ENCODE measurements around the gene SPAG9. TPM values are rescaled to one million over a fixed set of nuclear protein-coding genes. Genes with fewer than 3 reads are reported as not detected.

The SPAG9 gene
- total RNA-seq, 1 experiment from 2014 or later, result 54.3 TPM

DNA sequence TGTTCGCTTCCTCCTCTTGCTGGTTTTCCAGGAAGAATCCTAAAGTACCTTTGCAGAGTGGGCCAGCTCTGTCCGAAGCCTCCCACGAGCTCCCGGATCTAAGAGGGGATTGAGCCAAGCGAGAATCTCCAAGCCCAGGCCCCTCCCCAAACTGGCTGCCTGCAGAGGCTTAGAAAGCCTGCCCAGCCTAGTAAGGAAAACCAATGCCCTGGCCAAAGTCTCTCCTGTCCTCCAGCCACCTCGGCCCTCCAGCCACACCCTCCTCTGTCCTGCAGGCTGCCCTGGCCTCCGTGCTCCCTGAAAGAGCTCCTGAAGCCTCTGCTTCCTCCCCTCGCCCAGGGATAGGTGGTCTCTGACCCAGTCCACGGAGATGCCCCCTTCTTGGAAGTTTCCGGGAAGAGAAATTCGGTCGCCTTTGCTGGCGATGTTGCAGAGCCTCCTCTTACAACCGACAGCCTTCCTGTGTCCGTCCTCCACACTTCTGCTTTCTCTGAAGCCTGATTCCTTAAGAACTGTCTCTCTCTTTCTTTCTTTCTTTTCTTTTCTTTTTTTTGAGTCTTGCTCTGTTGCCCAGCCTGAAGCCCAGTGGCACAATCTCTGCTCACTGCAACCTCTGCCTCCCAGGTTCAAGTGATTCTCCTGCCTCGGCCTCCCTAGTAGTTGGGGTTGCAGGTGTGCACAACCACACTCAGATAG, 199.6 kb downstream of the SPAG9 start:
- Histone ChIP-seq H4K20me1 (ENCODE audit: control insufficient read depth, insufficient read depth, insufficient read length) (no peaks in the 10 kb centered on the region), H2AK5ac (ENCODE audit: insufficient read length, low read length) (no peak overlapping the region), H4K5ac (ENCODE audit: insufficient read length, low read depth, low read length) (no peak overlapping the region), H2BK20ac (ENCODE audit: low read depth, low read length, poor library complexity, severe bottlenecking) (no peak overlapping the region), H4K91ac (ENCODE audit: insufficient read length, low read depth, low read length) (no peak overlapping the region), H3K27me3 (ENCODE audit: insufficient read depth, low read length) (no peaks in the 10 kb centered on the region), H3K9ac (ENCODE audit: extremely low read depth, insufficient read length, low read length) (no peak overlapping the region), H2BK15ac (ENCODE audit: low read depth, low read length) (no peak overlapping the region), H2BK5ac (ENCODE audit: insufficient read length, low read length) (no peak overlapping the region), H3K4me2 (ENCODE audit: insufficient read depth, insufficient read length, low read length) (no peak overlapping the region), H3K4me1 (ENCODE audit: insufficient read depth, low read length) (peaks cover 16% of the 10 kb centered on the region; the same call in 1 of the 2 replicates), H2BK120ac (ENCODE audit: low read depth, low read length, poor library complexity, severe bottlenecking) (no peak overlapping the region), H4K8ac (replicated peaks; ENCODE audit: insufficient read length, low read depth, low read length) (no peak overlapping the region), H3K23me2 (ENCODE audit: insufficient read length, low read depth, low read length, poor library complexity, severe bottlenecking) (no peaks in the 10 kb centered on the region), H3K18ac (ENCODE audit: insufficient read length, low read depth, low read length) (no peak overlapping the region), H3K14ac (ENCODE audit: insufficient read depth, low read length) (no peak overlapping the region), H3T11ph (ENCODE audit: low read length) (no peak overlapping the region), H3K27ac (ENCODE audit: insufficient read length, low read depth, low read length) (no peak overlapping the region), H3K9me3 (ENCODE audit: control insufficient read depth, low read depth, low read length) (no peaks in the 10 kb centered on the region), H3K56ac (ENCODE audit: insufficient read length, low read depth, low read length) (no peak overlapping the region), H2BK12ac (ENCODE audit: insufficient read length, low read depth, low read length) (no peak overlapping the region), H3K79me2 (ENCODE audit: insufficient read depth, low read length) (no peaks in the 10 kb centered on the region), H3K4ac (ENCODE audit: low read depth, low read length) (no peak overlapping the region), H3K79me1 (ENCODE audit: insufficient read depth, low read depth, low read length, poor library complexity, severe bottlenecking) (no peaks in the 10 kb centered on the region), H2AFZ (ENCODE audit: low read length) (no peak overlapping the region), H3K23ac (ENCODE audit: insufficient read length, low read depth, low read length) (no peak overlapping the region)
- Mint-ChIP-seq H3K4me3 (peak overlapping the region in 1 of 2 experiments; percentile 55; a peak in 1 of 5 replicates), H3K4me1 (peaks cover 61 to 74% of the 10 kb centered on the region in 2 experiments), H3K9me3 (peaks cover 0 to under 1% of the 10 kb centered on the region in 2 experiments; a peak in 1 of 5 replicates), H3K27me3 (ENCODE audit: low read depth) (no peaks in the 10 kb centered on the region; the same call in 1 of the 2 replicates), H3K36me3 (ENCODE audit: insufficient read depth in 1 of 3, low read depth in 3 of 3) (no peaks in the 10 kb centered on the region; a peak in 1 of 7 replicates), H3K27ac (0 out of 7 replicates have a peak overlapping the region, but pooled peaks of 1 of the 3 experiments have one; percentile 6)
- no CpG with 5 or more reads among the region's 16 CpGs for WGBS (ENCODE audit: extremely low coverage, insufficient read length, low lambda C conversion rate)
- DNase-seq, result peak; percentile 57
- TF ChIP-seq, protein P1, sequence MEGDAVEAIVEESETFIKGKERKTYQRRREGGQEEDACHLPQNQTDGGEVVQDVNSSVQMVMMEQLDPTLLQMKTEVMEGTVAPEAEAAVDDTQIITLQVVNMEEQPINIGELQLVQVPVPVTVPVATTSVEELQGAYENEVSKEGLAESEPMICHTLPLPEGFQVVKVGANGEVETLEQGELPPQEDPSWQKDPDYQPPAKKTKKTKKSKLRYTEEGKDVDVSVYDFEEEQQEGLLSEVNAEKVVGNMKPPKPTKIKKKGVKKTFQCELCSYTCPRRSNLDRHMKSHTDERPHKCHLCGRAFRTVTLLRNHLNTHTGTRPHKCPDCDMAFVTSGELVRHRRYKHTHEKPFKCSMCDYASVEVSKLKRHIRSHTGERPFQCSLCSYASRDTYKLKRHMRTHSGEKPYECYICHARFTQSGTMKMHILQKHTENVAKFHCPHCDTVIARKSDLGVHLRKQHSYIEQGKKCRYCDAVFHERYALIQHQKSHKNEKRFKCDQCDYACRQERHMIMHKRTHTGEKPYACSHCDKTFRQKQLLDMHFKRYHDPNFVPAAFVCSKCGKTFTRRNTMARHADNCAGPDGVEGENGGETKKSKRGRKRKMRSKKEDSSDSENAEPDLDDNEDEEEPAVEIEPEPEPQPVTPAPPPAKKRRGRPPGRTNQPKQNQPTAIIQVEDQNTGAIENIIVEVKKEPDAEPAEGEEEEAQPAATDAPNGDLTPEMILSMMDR (conservative IDR thresholded peaks at IDR 0.05), result no peak

All from H9 (cell line).